Measurements from ENCODE around the gene HDAC10.

GRCh38 chr22:50286701-50287318, 35.7 kb upstream of the HDAC10 start:
- TF ChIP-seq CTCF (IDR thresholded peaks at IDR 0.05) (no peak), POLR2A (IDR thresholded peaks at IDR 0.05) (no peak)

Measured in suprapubic skin (tissue), 3 donors.